PC-9 (cell line): Measurements from ENCODE around the gene CFH.

Experiments used
- CTCF ChIP-seq: fragments of 200-600 bp; sonication (generic); conservative IDR thresholded peaks from 2 replicates; pipeline ENCODE4 v1.6.1; 2017; ENCODE audit warnings: mixed run types, antibody characterized with exemption, mild to moderate bottlenecking, moderate library complexity
- EZH2 ChIP-seq: fragments of 200-600 bp; sonication (generic); IDR thresholded peaks from 2 replicates; pipeline ENCODE4 v1.8.0; 2017; ENCODE audit warnings: antibody characterized with exemption, low read depth

DNA sequence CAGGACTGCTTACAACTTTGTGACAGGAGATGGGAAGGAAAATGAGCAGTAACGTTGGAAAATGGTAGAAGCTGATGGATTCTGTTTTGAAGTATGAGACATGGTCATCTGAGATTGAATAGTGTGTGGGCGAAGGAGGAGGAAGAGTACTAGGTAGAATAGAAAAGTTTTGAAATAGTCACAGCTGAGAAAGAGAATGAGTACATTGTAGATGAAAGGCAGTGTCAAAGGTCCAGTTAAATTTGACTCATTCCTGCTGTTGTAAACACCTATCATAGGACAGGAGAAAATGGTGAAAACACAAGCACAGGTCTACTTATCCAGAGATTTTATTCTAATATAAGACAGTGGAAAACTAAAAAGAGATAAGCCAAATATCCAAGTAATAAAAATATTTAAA, 66.0 kb downstream of the CFH start:
- no peak for TF ChIP-seq CTCF
- TF ChIP-seq EZH2 = no peak
